GM12892 (cell line): ENCODE results near the gene CYP51A1.
"Not testable (repeated sequence)": the region's sequence is repeated elsewhere in the genome, so short reads cannot be mapped to it uniquely, and the experiment has no call there.

Experiments used
- DNase-seq: peaks from one replicate; pipeline ENCODE4 v3.0.0; 2011; ENCODE audit not compliant: insufficient read length
- FAIRE-seq: peaks from 2 replicates; lab custom pipeline; 2011; peaks lifted over from hg19 to GRCh38; lab: Jason Lieb, UNC
- POLR2A ChIP-seq: IDR thresholded peaks from 2 replicates; pipeline ENCODE4 v1.6.1; 2011; ENCODE audit warnings: low read depth, low read length, control low read depth
- POLR2AphosphoS5 ChIP-seq: IDR thresholded peaks from 2 replicates; pipeline ENCODE4 v1.6.1; 2011; ENCODE audit warnings: low read depth, low read length, control low read depth
- TAF1 ChIP-seq: IDR thresholded peaks from 2 replicates; pipeline ENCODE4 v1.6.1; 2011; ENCODE audit warnings: low read depth, mild to moderate bottlenecking, control low read depth, low read length, borderline replicate concordance

CYP51A1 gene

DNA sequence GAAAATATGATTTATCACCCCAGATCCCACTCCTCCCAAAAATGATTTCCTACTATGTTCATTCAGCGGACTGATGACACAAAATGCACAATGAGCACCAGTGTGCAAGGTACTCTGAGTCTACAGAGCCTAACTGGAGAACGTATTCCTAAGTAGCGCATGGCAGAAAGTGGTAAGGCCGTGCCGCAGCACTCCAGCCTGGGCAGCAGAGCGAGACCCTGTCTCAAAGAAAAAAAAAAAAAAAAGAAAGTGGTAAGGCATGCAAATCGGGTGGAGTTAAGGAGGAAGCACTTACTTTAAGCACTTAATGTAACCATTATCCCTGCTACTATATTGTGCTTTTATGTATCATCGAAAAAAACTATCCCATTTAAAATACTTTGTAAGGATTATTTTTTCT, 25.5 kb downstream of the CYP51A1 start:
- no peak for FAIRE-seq

DNA sequence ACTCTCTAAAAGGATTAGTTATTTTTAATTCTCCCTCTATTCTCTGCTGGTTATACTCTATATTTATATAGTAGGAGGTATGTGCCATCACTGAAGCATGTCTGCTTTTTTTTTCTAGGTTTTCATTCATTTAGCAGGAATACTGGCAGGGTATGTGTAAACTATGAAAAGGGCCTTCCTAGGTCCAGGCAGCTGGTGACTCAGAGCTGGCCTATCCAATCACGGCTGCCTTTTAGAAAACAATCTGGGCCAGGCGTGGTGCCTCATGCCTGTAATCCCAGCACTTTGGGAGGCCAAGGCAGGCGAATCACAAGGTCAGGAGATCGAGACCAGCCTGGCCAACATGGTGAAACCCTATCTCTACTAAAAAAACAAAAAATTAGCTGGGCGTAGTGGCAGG, 31.4 kb downstream of the CYP51A1 start:
- not testable (repeated sequence) for DNase-seq

More for the DNA sequence above, 25.5 kb downstream of the CYP51A1 start:
- TF ChIP-seq POLR2AphosphoS5, result no peak
- TF ChIP-seq TAF1, result no peak
- no peak for TF ChIP-seq POLR2A
- DNase-seq, result no peak

DNA sequence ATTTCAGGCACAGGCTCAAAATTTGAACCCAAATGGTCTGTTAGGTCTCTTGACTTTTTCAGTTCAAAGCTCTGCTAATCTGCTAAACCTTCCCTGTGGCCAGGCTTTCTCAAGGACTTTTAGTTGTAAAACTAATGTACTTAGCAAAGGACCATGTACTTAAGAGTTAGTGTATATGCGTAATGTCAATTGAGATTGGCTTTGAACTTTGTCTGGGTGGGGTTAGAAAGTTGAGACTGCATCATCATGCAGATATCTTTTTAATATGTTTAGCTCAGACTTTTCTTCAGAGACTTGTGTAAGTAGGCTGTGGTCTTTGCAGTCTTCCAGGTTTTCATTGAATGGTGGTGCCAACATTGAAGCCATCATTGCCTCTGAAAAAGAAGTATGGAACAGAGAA, 33.7 kb downstream of the CYP51A1 start:
- FAIRE-seq (peak; percentile 48), DNase-seq (no peak)
- TF ChIP-seq TAF1, result no peak
- TF ChIP-seq POLR2AphosphoS5, result no peak
- no peak for TF ChIP-seq POLR2A

More for the DNA sequence above, 31.4 kb downstream of the CYP51A1 start:
- FAIRE-seq, result not testable (repeated sequence)

DNA sequence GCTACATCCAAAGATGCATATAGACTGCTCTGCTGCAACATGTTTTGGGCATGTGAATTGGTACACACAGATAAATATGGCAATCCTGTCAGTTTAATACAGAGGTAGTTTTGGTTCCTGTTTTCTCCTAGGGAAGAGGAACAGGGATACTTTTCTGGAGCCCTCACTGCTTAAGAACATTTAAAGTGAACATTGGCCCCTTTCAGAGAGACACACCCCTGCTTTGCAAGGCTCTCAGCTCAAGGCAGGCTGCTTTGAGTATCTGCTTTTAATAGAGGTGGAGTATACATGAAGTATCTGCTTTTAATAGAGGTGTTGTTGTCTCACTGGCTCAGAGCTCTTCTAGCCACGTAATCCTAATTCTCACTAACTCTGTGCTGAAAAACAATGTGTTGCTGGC, 38.9 kb downstream of the CYP51A1 start:
- DNase-seq (no peak), FAIRE-seq (no peak)
- TF ChIP-seq POLR2AphosphoS5, result no peak
- TF ChIP-seq TAF1, result no peak
- no peak for TF ChIP-seq POLR2A

DNA sequence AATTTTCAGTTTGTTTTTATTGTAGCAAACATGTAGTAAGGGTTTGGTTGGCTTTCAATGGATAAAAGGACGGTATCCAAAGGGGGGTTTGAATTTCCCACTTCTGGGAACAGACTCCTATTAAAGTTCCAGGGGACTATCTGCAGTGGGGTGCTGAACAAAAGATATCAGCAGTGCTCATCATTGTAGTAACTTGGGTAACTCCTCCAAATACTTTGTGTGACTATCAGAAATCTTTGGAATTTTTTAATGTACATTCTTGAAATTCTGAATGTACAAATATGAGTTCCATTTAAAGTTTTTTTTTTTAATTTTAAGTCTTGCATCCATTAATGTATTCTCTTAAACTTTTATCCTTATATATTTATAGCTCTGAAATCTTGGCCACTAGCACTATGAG, 42.1 kb downstream of the CYP51A1 start:
- FAIRE-seq (no peak), DNase-seq (no peak)
- no peak for TF ChIP-seq TAF1
- no peak for TF ChIP-seq POLR2A
- TF ChIP-seq POLR2AphosphoS5, result no peak

DNA sequence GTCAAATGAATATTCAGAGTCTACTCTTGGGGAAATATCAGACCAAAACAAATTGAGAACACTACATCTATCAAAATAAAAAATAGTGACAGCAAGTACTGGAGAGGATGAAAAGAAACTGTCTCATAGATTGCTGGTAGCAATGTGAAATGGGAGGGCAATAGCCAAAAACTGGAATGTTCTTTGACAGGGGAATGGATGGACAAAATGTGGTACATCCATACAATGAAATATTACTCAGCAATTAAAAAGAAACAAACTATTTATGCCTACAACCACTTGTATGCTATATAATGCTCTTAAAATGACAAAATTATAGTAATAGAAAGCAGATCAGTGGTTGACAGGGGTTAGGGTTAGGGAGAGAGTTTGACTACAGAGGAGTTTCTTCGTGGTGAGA, 46.0 kb downstream of the CYP51A1 start:
- no peak for FAIRE-seq

DNA sequence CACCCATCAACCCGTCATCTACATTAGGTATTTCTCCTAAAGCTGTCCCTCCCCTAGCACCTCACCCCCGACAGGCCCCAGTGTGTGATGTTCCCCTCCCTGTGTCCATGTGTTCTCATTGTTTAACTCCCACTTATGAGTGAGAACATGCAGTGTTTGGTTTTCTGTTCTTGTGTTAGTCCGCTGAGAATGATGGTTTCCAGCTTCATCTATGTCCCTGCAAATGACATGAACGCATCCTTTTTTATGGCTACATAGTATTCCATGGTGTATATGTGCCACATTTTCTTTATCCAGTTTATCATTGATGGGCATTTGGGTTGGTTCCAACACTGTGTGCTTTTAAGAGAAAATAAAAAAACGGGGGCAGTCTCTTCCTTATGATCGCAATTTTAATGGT, 50.4 kb downstream of the CYP51A1 start:
- FAIRE-seq, result not testable (repeated sequence)

More for the DNA sequence above, 46.0 kb downstream of the CYP51A1 start:
- no peak for DNase-seq
- TF ChIP-seq POLR2AphosphoS5 (no peak), TAF1 (no peak), POLR2A (no peak)

DNA sequence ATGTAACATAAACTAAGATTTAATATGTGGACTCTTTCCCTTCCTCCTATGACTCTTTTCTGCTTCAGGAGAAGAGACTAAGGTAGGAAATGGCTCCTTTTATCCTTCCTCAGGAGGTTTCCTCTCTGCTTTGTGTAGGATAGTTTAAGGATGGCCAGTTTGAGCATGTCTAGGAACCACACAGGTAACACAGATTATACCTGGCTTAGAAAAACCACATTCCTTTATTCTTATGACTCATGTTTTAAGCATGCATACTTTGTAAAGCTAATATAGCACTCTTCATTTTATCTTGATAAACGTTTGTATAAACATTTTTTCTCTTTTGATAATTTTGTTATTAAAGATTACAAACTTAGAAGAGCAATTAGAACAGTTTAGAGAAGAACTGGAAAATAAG, 57.8 kb downstream of the CYP51A1 start:
- DNase-seq (no peak), FAIRE-seq (no peak)
- no peak for TF ChIP-seq TAF1
- TF ChIP-seq POLR2A, result no peak
- TF ChIP-seq POLR2AphosphoS5, result no peak

More for the DNA sequence above, 50.4 kb downstream of the CYP51A1 start:
- not testable (repeated sequence) for DNase-seq

DNA sequence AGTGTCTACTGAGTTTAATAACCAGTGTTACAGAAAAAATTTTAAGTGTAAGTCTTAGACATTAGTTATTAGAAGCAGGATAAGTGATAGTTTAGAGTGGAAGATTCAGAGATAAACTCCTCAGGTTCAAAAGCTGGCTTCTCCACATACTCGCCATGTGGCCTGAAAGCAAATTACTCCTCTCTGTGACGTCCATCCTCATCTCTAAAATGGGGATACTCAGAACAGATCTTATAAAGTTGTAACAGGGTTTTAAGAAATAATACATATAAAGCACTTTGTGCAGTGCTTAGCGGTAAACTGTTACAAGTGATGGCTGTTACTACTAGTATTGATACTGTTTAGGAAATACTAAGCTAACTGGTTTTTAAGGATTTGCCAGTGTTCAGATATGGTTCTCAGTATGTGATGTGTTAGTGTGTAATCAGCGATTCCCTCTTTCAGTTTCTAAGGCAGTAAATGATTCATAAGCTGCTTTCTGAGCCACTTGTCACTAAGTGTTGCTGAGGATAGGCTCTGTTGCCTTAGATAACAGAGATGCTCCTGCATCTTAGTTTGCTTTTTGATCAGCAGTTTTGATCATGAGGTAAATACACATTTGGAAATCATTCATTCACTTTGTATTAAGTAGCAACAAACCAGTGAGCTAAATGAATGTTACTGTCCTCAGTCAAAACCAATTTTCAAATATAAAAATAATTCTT, 58.7 kb downstream of the CYP51A1 start:
- FAIRE-seq, result no peak
- TF ChIP-seq POLR2AphosphoS5 (no peak), TAF1 (no peak), POLR2A (no peak)
- DNase-seq, result no peak

DNA sequence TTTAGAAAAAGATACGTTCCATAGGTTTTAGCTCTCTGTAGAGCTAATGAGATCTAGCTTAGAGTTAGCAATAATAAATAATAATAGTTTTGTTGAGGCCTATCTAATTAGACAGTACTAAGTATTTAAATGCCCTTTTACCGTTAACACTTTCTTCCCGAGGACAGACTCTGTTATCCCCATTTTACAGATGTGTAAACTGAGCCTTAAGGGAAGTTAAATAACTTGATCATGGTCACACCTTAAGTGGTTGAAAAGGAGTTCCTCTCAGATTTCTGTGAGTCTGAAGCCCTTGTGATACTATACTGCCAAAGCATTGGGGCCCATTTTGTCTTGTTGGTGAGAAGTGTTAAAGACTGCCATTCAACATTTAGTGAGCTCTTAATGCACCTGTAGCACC, 61.6 kb downstream of the CYP51A1 start:
- TF ChIP-seq POLR2AphosphoS5 (no peak), TAF1 (no peak), POLR2A (no peak)
- no peak for DNase-seq
- FAIRE-seq, result no peak

DNA sequence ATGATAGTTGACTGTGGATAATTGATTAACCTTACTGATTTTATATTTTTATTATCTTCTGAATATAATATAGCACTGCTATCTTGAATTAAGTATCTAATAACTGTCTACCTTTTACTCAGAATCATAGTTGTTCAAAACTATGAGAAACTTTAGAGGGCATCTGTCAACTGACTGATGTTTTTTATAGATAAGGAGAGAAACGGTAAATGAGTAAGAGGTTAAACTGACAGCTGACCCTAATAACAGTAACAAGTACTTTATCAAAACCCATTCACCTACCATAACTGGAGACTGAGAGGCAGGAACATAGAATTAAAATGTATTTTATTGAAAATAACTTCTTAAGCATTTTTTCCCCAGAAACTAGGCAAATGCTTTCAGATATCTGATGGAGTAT, 62.2 kb downstream of the CYP51A1 start:
- FAIRE-seq (no peak), DNase-seq (no peak)
- no peak for TF ChIP-seq POLR2A
- TF ChIP-seq TAF1, result no peak
- no peak for TF ChIP-seq POLR2AphosphoS5

DNA sequence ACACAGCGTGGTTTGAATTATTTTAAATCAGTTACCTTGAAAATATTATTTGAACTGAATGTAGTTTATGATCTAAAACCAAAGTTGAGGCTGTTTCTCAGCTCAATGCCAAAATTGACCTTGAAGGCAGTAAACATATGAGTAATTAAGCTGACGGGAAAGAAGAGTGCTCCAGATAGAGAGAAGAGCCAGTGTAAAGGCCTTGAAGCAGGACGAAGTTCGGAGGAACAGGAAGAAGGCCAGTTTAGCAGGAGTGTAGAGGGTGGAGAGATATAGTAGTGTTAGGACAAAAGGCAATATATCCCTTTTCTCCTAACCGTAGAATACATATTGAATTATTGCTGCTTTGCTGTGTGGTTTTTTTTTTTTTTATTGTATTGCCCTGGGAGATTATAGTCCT, 63.2 kb downstream of the CYP51A1 start:
- no peak for FAIRE-seq
- TF ChIP-seq TAF1, result no peak
- TF ChIP-seq POLR2AphosphoS5, result no peak
- TF ChIP-seq POLR2A, result no peak
- DNase-seq, result no peak

DNA sequence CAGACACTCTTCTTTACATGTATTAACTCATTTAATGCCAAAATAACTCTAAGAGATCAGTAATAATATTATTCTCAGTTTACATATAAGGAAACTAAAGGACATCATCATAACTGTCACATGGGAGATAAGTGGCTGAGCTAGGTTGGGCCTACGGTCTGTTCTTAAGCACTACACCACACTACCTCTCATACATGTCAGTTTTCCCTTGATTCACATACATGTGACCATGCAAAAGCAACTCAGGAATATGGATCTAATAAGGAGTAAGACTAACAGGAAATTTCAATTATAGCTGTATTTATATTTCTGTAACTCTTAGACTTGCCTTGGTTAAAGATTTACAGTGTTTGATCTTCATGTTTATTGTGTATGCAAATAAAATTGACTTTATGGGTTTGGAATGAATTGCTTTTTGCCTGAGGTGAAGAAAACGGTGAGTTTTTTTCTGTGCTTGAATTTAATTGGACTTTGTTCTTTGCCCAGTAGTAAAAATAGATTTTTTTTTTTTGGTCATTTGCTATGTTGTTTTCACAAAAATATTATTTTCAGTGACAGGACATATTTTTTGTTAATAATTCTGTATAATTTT, 69.7 kb downstream of the CYP51A1 start:
- no peak for TF ChIP-seq POLR2AphosphoS5
- TF ChIP-seq POLR2A, result no peak
- no peak for TF ChIP-seq TAF1
- FAIRE-seq, result no peak
- no peak for DNase-seq
